Skeletal muscle satellite cell (primary cell): Measurements from ENCODE around the gene ZNF160.
A peak's percentile ranks its signal among the peaks of the same experiment; 100 is the strongest.
"Not testable (repeated sequence)": the region's sequence is repeated elsewhere in the genome, so short reads cannot be mapped to it uniquely, and the experiment has no call there.

Source experiments
- H3K27me3 ChIP-seq: 2 replicates; pipeline ENCODE4 v1.7.0; 2013; ENCODE audit warnings: low read length; ENCODE audit not compliant: control insufficient read depth, insufficient read depth
- H3K36me3 ChIP-seq: 2 replicates; pipeline ENCODE4 v1.7.0; 2013; ENCODE audit warnings: mild to moderate bottlenecking, control low read depth, low read length; ENCODE audit not compliant: insufficient read depth
- H3K4me1 ChIP-seq: 2 replicates; pipeline ENCODE4 v1.7.0; 2013; ENCODE audit warnings: low read length; ENCODE audit not compliant: control insufficient read depth, insufficient read depth
- H3K4me2 ChIP-seq: 2 replicates; pipeline ENCODE4 v1.7.0; 2013; ENCODE audit warnings: mild to moderate bottlenecking, low read length
- H3K4me3 ChIP-seq: 2 replicates; pipeline ENCODE4 v1.7.0; 2013; ENCODE audit warnings: low read length
- H3K9ac ChIP-seq: 2 replicates; pipeline ENCODE4 v1.7.0; 2013; ENCODE audit warnings: mild to moderate bottlenecking, low read depth, low read length, moderate library complexity
- H3K9me3 ChIP-seq: replicated peaks from 2 replicates; pipeline ENCODE4 v1.7.0; 2013; ENCODE audit warnings: mild to moderate bottlenecking, control low read depth, low read length

Gene ZNF160

DNA sequence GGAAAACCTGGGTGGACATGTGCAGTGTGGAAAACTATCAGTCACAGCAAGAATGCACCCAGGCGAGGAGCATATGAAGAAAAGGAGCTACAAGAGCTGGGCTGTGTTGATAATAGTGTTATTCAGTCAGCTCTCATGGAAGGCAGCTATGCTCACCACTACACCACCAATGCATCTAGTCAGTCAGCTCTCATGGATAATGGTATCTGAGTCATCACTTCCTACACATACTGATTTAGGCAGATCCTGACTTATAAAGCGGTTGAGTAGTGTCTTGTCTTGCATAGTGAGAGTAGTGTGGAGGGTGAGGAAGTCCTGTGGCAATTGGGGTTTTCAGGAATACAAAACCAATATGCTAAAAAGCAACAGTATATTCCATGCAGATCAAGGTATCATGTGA lies 9.1 kb upstream of the ZNF160 start:
- Histone ChIP-seq H3K9me3 (peaks cover 8% of the 10 kb centered on the region), H3K36me3 (peaks cover 11% of the 10 kb centered on the region), H3K4me3 (no peak overlapping the region)

DNA sequence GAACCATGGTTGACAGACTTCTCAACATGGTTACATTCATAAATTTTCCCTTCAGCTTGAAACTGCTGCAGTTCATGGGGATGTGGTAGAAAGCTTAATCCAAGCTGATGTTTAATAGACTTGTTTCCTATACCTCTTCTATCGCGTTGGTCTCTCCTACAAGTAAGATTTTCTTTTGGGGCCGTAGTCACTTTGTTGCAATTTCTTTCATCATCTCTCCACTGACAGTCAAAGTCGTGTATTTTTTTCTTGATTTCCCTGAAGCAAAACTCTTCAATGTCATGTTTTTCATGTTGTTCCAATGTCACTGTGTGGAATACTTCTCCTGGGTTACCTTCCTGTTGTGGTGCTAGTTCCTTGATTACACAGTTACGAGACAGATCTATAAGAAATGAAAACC lies 6.3 kb upstream of the ZNF160 start:
- Histone ChIP-seq H3K4me2 (no peak overlapping the region), H3K4me3 (no peak overlapping the region), H3K9ac (no peak overlapping the region), H3K9me3 (peaks cover 8% of the 10 kb centered on the region), H3K36me3 (peaks cover 9% of the 10 kb centered on the region), H3K4me1 (no peaks in the 10 kb centered on the region), H3K27me3 (no peaks in the 10 kb centered on the region)

More for the DNA sequence above, 9.1 kb upstream of the ZNF160 start:
- Histone ChIP-seq H3K4me1 (no peaks in the 10 kb centered on the region), H3K27me3 (no peaks in the 10 kb centered on the region), H3K4me2 (no peak overlapping the region), H3K9ac (no peak overlapping the region)

DNA sequence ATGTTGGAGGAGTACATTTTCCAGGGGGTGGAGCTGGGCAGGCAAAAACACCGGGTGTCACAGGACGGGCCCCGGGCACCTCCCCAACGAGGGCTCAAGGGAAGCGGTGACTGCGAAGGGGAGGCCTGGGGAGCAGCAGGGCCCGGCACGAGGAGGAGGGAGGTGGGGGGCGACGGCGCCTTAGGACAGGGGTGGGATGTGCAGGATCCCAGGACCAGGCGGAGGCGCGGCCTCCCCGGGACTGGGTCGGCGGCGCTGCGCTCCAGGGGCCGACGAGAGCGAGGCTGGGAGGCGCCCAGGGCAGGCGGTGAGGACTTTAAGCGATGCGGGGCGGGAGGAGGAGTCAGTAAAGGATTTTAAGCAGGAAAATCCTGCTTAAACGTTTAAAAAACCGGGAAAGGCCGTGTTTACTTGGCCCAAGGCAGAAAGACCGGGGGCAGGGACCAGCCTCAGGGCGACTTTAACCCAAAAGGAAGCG lies 427 bp downstream of the ZNF160 start:
- peak overlapping the region; percentile 84 for H3K4me2 ChIP-seq
- H3K9ac ChIP-seq: peak overlapping the region; percentile 96
- no peaks in the 10 kb centered on the region for H3K9me3 ChIP-seq
- peaks cover 8% of the 10 kb centered on the region for H3K36me3 ChIP-seq
- peaks cover 15% of the 10 kb centered on the region for H3K4me1 ChIP-seq
- no peaks in the 10 kb centered on the region for H3K27me3 ChIP-seq
- peak overlapping the region; percentile 80 for H3K4me3 ChIP-seq

DNA sequence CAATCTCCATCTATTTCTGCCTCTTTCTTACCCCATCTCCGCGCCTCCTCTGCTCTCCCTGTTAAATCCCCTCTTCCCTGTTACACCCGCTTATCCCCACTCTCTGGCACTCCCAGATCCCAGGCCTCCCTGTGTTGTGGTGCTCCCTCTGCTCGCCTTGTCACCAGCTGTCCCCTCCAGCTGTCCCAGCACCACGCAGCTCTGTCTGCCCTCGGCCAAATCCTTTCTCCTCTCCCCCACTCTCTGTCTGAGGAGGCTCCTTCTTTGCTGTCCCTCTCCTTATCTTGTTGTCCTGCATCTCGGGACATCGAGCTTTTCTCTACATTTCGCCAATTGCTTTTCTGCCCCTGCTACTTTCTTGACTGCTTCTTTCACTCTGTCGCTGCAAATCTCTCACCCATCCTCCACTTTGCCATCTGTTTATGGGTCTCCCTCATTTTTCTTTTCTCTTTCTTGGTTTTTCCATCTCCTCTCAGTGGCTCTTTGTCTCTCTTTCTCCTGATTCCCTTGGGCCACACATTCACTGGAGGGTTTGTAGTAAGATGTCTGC lies 941 bp downstream of the ZNF160 start:
- peak overlapping the region; percentile 84 for H3K4me2 ChIP-seq
- H3K4me3 ChIP-seq: peak overlapping the region; percentile 80
- peak overlapping the region; percentile 96 for H3K9ac ChIP-seq
- H3K36me3 ChIP-seq: peaks cover 12% of the 10 kb centered on the region
- no peaks in the 10 kb centered on the region for H3K27me3 ChIP-seq
- H3K9me3 ChIP-seq: no peaks in the 10 kb centered on the region
- peaks cover 15% of the 10 kb centered on the region for H3K4me1 ChIP-seq

DNA sequence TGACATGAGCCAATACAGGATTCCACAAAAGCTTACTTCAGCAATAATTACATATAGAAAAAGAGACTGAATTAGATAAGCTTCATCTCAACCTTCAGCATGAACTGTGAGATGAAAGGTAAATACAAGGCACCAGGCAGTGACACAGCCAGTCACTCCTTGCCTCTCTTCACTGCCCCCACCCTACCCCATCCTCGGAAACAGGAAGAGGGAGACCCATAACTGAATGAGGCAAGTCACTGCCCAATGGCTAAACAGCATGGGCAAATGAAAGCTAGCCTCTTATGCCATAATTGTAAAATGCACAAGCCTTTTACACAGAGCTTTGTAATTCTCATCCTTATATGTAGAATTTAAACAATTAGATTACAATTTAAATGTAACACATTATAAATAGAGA lies 1.7 kb downstream of the ZNF160 start:
- H3K4me1 ChIP-seq: peaks cover 15% of the 10 kb centered on the region
- no peaks in the 10 kb centered on the region for H3K27me3 ChIP-seq
- peaks cover 12% of the 10 kb centered on the region for H3K36me3 ChIP-seq
- no peaks in the 10 kb centered on the region for H3K9me3 ChIP-seq
- peak overlapping the region; percentile 96 for H3K9ac ChIP-seq
- H3K4me3 ChIP-seq: peak overlapping the region; percentile 80
- H3K4me2 ChIP-seq: peak overlapping the region; percentile 84

DNA sequence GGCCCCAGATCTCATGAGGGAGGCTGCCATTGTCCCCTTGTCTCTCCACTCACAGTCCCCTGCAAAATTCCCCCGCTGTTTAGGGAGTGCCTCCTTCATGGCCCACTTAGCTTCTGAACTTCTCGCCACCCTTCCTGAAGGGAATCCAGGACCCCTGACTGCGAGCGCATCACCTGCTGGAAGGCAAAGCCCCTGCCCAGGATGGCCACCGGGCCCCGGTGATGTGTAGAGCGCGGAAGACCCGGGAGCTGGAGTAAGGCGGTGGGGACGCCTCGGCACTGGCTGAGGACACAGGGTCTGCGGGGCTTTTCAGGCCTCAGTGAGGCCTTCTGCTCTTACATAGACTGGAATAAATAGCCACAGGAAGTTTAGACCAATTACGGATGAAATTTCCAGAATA lies 4.7 kb downstream of the ZNF160 start:
- H3K27me3 ChIP-seq, H3K4me2 ChIP-seq, H3K9me3 ChIP-seq, H3K9ac ChIP-seq, H3K4me3 ChIP-seq: not testable (repeated sequence)
- Histone ChIP-seq H3K4me1 (peaks cover 11% of the 10 kb centered on the region), H3K36me3 (peaks cover 29% of the 10 kb centered on the region)

DNA sequence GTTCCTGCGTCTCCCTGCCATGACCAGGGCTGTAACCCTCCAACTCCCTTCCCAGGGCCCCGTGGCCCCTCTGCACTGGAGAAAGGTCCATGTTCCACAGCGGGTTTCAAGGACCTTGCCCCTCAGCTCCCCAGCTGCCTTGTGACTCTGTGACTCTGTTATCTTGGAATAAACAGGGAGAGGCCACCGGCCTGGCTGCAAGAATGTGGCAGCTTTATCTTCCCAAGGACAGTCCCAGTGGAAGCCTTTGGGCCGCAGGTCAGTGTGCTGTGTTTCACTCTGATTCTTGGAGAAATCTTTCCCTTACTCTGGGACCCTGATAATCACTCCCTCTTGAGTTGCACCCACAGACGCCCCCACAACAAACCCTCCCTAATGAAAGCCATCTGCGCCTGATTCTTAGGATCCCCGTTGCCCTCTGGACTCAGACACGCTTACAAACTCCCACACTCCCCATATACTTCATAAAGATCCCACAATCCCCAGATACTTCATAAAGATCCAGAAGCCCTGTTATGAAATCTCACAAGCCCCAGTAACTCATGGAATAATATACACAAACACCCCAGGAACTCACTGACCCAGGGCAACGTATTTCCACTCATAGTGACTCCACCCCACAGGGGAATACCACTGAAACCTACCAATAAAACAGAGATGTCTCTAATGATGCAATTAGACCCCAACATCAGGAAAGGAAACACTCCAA lies 6.1 kb downstream of the ZNF160 start:
- not testable (repeated sequence) for H3K4me2 ChIP-seq, H3K9ac ChIP-seq, H3K4me1 ChIP-seq, H3K4me3 ChIP-seq, H3K27me3 ChIP-seq, H3K9me3 ChIP-seq
- H3K36me3 ChIP-seq: peaks cover 32% of the 10 kb centered on the region

DNA sequence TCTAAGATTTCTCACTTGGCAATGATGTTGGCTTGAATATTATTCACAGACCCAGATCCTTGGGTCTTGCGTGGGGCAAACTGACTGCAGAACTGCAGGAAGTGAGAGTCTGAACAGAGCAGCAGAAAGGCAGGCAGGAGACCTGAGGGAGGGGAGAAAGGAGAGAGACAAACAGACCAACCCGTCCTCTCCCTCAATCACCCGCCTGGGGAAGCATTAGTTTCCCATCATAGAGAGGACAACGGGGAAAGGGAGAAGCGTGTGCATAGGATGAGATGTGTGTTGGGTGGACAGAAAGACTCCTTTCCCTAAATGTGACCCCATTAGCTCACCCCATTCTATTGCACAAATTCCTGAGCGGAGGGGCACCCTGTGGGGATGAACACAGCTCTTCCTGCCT lies 6.6 kb downstream of the ZNF160 start:
- H3K4me1 ChIP-seq, H3K9ac ChIP-seq, H3K4me3 ChIP-seq, H3K4me2 ChIP-seq, H3K9me3 ChIP-seq, H3K27me3 ChIP-seq: not testable (repeated sequence)
- H3K36me3 ChIP-seq: peaks cover 32% of the 10 kb centered on the region

DNA sequence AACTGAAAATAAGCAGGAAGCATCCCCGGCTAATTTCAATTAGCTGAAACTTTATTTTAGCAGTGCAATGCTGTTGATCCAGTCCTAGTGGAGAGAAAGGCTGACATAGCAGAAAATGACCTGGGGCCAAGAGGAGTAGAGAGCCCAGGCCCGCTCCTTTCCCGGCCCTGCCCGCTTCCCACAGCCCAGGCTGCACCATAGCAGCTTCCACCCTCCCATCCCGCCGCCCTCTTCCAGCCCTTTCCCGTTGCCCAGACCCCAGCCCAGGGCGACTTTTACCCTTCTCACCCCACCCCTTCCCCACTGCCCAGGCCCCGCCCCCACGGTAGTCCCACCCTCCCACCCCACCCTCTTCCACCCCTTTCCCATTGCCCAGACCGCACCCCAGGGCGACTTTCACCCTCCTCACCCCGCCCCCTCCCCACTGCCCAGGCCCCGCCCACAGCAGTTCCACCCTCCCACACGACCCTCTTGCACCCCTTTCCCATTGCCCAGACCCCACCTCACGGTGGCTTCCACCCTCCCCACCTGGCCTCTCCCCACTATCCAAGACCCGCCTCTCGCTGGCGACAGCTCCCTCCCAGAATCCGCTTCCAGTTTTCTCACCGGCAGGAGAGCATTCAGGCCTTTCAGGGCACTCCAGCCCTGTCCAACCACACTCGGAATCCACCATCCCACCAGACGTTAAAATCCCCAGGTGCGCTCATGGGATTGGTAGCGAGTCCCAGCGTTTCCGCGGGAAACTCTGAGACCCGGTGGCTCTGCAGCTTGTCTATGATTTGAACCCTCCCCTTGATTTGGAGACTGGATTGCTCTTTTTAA lies 8.3 kb downstream of the ZNF160 start:
- no peaks in the 10 kb centered on the region for H3K9me3 ChIP-seq
- no peak overlapping the region for H3K9ac ChIP-seq
- H3K36me3 ChIP-seq: peaks cover 45% of the 10 kb centered on the region
- H3K4me3 ChIP-seq: no peak overlapping the region
- H3K27me3 ChIP-seq: no peaks in the 10 kb centered on the region
- H3K4me2 ChIP-seq: no peak overlapping the region
- no peaks in the 10 kb centered on the region for H3K4me1 ChIP-seq

DNA sequence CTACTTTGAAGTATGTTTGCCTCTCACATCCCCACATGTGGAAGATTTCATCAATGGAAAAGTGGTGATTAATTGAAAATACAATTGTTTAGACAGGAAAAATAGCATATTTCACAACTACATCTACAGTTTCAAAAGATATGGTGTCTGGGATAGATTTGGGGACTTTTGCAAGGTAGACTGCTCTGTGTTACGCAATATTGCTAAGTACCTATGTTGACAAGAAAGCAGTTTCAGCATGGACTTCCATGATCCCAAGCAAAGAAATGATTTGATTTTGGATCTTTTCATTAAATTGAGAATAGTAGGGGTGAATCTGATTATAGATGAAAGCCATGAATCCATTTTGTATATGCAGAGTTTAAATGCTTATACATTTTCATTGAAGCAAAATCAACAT lies 10.5 kb downstream of the ZNF160 start:
- Histone ChIP-seq H3K36me3 (peaks cover 57% of the 10 kb centered on the region), H3K9me3 (no peaks in the 10 kb centered on the region), H3K4me3 (no peak overlapping the region), H3K27me3 (no peaks in the 10 kb centered on the region), H3K9ac (no peak overlapping the region), H3K4me2 (no peak overlapping the region), H3K4me1 (no peaks in the 10 kb centered on the region)

DNA sequence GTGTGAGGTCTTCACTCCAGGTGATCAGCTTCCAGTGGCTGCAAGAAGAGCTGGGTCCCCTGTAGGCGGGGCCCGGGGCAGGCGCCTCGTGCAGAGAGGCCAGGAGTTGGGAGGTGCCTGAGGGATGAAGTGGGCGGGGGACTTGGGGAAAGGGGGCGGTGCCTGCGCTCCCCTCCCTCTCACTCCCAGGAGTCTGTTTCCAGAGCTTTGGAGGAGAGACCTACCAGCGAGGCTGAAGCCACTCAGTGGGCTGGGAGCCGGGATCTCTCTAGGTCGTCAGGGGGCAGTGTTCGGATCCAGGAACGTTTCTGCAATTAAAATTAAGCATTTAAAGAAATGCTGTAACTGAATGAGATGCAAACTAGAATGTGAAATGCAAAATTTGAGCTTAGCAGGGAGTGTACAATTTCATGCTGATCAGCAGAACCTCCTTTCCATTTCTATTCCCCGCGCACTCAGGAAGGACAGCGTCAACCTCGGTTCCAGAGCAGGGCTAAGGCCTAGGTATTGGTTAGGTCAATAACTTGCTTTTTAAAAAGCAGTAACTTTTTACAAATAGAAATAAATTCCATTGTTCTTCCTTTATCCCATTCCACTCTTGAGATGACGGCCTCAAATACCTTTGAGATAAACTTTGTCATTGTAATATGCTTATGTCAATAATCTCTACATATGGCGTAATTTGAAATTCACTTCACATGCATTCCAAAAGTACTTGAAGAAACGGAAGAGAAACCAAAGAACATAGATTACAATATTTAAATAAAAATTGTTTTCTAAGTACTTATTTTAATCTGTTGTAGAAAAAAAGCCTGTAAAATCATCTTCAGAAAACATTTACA lies 11.6 kb downstream of the ZNF160 start:
- no peaks in the 10 kb centered on the region for H3K9me3 ChIP-seq
- no peak overlapping the region for H3K4me3 ChIP-seq
- H3K4me1 ChIP-seq: no peaks in the 10 kb centered on the region
- H3K4me2 ChIP-seq: no peak overlapping the region
- H3K36me3 ChIP-seq: peaks cover 60% of the 10 kb centered on the region
- H3K27me3 ChIP-seq: no peaks in the 10 kb centered on the region
- H3K9ac ChIP-seq: no peak overlapping the region
